Mesothelial cell of epicardium (in vitro differentiated cells): ENCODE data around the gene PFKP. TPM values are rescaled to one million over a fixed set of nuclear protein-coding genes. Genes with fewer than 3 reads are reported as not detected.

Source experiments
- DNase-seq, 2 experiments: peaks; one replicate each; pipeline ENCODE4 v3.0.0; 2021; ENCODE audit warnings: low spot score in 2 of 2; ENCODE audit not compliant: unreplicated experiment in 2 of 2
- H3K27ac Mint-ChIP-seq: 2 replicates; pipeline ENCODE4 v1.8.0; 2021; ENCODE audit warnings: mixed read lengths
- H3K27me3 Mint-ChIP-seq: 2 replicates; pipeline ENCODE4 v1.8.0; 2021; ENCODE audit warnings: low read depth, mixed read lengths
- H3K36me3 Mint-ChIP-seq: 2 replicates; pipeline ENCODE4 v1.8.0; 2021; ENCODE audit warnings: mixed read lengths
- H3K4me1 Mint-ChIP-seq: 2 replicates; pipeline ENCODE4 v1.8.0; 2021; ENCODE audit warnings: mixed read lengths
- H3K4me3 Mint-ChIP-seq: 2 replicates; pipeline ENCODE4 v1.8.0; 2021; ENCODE audit warnings: mild to moderate bottlenecking, moderate library complexity, mixed read lengths
- H3K9me3 Mint-ChIP-seq: 2 replicates; pipeline ENCODE4 v1.8.0; 2021; ENCODE audit warnings: mixed read lengths
- CTCF ChIP-seq: fragments of 200-600 bp; sonication (generic); IDR thresholded peaks from one replicate; pipeline ENCODE4 v1.5.0; 2021; ENCODE audit warnings: antibody characterized with exemption; ENCODE audit not compliant: unreplicated experiment
- total RNA-seq: library from RNA; stranded (reverse); gene quantifications from 3 replicates; pipeline ENCODE4 v1.2.1, GENCODE V29; 2021

PFKP gene
- total RNA-seq, 1 donor from 2014 or later: 35.3 TPM

DNA sequence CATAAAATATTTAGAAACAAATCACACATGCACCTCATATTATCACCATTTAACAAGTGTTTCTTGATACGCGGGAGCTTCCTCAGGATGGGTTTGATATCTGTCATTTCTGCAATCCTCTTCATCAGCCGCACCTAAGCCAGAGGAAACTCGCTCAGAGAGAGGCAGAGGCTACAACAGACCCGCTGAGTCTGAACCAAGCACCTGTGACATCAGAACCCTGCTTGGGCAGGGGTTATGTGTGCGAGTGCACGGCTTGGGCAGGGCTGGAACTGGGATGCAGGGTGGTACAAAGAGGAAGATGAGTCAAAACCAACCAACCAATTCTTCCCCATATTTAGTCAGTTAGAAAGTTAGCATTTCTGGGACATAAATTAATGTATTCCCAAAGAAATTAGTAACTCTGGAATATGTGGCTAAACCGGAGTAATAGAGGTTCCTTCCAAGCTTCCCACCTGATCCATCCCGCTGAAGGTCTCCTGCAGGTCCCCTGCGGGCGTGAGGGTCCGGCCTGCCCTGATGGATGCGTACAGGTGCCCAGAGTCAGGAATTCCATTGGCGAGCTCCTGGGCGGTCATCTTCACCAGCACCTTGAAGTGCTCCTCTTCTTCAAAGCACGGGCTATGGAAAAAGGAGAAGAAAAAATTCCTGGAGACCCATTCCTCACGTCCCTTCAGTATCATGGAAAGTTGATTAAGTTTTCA, 79.9 kb downstream of the PFKP start:
- DNase-seq: no peak
- TF ChIP-seq CTCF: no peak
- Mint-ChIP-seq H3K4me3 (no peak overlapping the region), H3K4me1 (peaks cover 2% of the 10 kb centered on the region), H3K9me3 (no peaks in the 10 kb centered on the region), H3K27ac (no peak overlapping the region), H3K27me3 (no peaks in the 10 kb centered on the region), H3K36me3 (peaks cover 39% of the 10 kb centered on the region)

GRCh38 chr10:3148041-3148440, 80.7 kb downstream of the PFKP start:
- no peaks in the 10 kb centered on the region for H3K9me3 Mint-ChIP-seq
- H3K36me3 Mint-ChIP-seq: peaks cover 43% of the 10 kb centered on the region
- TF ChIP-seq CTCF: no peak

GRCh38 chr10:3148994-3149393, 81.6 kb downstream of the PFKP start:
- no peaks in the 10 kb centered on the region for H3K27me3 Mint-ChIP-seq
- no peak for TF ChIP-seq CTCF
- H3K4me3 Mint-ChIP-seq: no peak overlapping the region
- DNase-seq: no peak
- H3K36me3 Mint-ChIP-seq: peaks cover 45% of the 10 kb centered on the region
- H3K27ac Mint-ChIP-seq: no peak overlapping the region
- no peaks in the 10 kb centered on the region for H3K9me3 Mint-ChIP-seq
- no peaks in the 10 kb centered on the region for H3K4me1 Mint-ChIP-seq

More at GRCh38 chr10:3148041-3148440, 80.7 kb downstream of the PFKP start:
- Mint-ChIP-seq H3K4me1 (no peaks in the 10 kb centered on the region), H3K27ac (no peak overlapping the region), H3K27me3 (no peaks in the 10 kb centered on the region), H3K4me3 (no peak overlapping the region)
- no peak for DNase-seq

DNA sequence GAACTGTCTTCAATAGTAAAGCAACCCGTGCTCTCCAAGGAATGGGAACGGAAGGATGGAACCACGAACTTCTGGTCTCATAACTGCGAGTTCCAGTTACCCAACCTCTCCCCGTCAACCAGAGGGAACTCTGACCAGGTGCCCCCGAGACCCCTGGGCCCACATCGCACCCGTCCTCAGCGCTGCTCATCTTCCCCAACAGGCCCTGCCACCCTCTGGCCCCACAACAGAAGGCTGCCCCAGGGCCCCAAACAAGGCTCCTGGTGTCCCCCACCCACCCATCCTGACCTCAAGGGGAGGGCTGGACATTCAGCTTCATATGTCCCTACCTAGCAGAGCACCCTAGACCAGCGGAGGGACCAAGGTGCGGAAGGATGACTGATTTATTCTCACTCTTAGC, 82.6 kb downstream of the PFKP start:
- Mint-ChIP-seq H3K4me3 (no peak overlapping the region), H3K36me3 (peaks cover 48% of the 10 kb centered on the region), H3K4me1 (no peaks in the 10 kb centered on the region), H3K9me3 (no peaks in the 10 kb centered on the region), H3K27ac (no peak overlapping the region), H3K27me3 (no peaks in the 10 kb centered on the region)
- no peak for TF ChIP-seq CTCF
- DNase-seq: no peak

DNA sequence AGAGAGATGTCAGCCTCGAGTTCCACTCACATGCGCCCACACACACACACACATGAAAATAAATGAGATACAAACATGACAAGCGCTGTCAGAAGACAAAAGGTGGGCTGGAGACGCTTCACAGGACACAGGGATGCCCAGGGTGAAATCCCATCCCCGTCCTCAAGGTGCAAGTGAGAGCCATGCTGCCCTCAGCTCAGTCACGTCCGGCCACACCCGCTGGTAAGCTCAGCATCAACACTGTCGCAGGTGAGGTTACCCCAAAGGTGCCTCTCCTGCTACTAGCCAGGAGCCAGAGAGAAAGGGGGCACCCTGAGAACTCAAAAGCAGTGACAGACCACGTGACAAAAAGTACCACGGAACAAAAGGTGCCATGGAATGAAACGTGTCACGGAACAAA, 83.0 kb downstream of the PFKP start:
- no peaks in the 10 kb centered on the region for H3K27me3 Mint-ChIP-seq
- H3K4me3 Mint-ChIP-seq: no peak overlapping the region
- no peaks in the 10 kb centered on the region for H3K4me1 Mint-ChIP-seq
- TF ChIP-seq CTCF: no peak
- H3K9me3 Mint-ChIP-seq: no peaks in the 10 kb centered on the region
- H3K36me3 Mint-ChIP-seq: peaks cover 49% of the 10 kb centered on the region
- DNase-seq: no peak
- H3K27ac Mint-ChIP-seq: no peak overlapping the region
